Measurements from ENCODE around the gene CATSPER3.

DNA sequence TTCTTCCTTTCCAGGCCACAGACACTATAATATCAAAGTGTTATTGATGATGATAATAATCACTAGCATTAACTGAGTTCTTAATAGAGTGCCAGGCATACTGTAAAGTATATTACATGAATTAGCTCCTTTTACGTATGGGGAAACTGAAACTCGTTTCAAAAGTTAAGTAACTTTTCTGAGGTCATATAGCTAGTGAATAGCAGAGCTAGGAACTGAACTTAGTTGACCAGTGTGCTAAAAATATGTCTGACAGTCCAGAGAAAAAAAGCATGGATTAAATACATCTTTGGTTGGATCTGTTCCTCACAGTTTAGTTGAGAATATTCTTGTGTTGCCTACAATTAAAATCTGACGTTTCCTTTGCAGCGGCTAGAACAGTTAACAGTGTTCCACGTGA lies 18.4 kb upstream of the CATSPER3 start:
- TF ChIP-seq, protein P1, sequence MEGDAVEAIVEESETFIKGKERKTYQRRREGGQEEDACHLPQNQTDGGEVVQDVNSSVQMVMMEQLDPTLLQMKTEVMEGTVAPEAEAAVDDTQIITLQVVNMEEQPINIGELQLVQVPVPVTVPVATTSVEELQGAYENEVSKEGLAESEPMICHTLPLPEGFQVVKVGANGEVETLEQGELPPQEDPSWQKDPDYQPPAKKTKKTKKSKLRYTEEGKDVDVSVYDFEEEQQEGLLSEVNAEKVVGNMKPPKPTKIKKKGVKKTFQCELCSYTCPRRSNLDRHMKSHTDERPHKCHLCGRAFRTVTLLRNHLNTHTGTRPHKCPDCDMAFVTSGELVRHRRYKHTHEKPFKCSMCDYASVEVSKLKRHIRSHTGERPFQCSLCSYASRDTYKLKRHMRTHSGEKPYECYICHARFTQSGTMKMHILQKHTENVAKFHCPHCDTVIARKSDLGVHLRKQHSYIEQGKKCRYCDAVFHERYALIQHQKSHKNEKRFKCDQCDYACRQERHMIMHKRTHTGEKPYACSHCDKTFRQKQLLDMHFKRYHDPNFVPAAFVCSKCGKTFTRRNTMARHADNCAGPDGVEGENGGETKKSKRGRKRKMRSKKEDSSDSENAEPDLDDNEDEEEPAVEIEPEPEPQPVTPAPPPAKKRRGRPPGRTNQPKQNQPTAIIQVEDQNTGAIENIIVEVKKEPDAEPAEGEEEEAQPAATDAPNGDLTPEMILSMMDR (conservative IDR thresholded peaks at IDR 0.05; ENCODE audit: low read depth, low read length), result no peak
- TF ChIP-seq EZH2phosphoT487 (IDR thresholded peaks at IDR 0.05; ENCODE audit: borderline replicate concordance, low read length), result no peak
- no peak for TF ChIP-seq EZH2 (IDR thresholded peaks at IDR 0.05; ENCODE audit: low read length, unreplicated experiment)

Data from PC-3 (cell line).